Heart left ventricle (tissue), 13 donors: ENCODE measurements around the gene VASN.

Experiments
- POLR2A ChIP-seq, 2 donors: fragments of 450-650 bp; IDR thresholded peaks; one replicate each; pipeline ENCODE4 v1.6.1; 2017; ENCODE audit warnings: antibody characterized with exemption in 2 of 2, mild to moderate bottlenecking in 2 of 2, moderate library complexity in 2 of 2
- TF ChIP-seq, protein P1 (sequence below), 12 donors: fragments of 200-600 bp; sonication (generic) in 4 of 12; IDR thresholded peaks; one replicate each; pipeline versions ENCODE4 v1.5.0 to v1.8.0; 2018 to 2022; ENCODE audit warnings: antibody characterized with exemption in 12 of 12, mild to moderate bottlenecking in 5 of 12
- donor health status: ischemic (EF 13 %, LVEDD 7.1; RV severe dilation, severe dysfunction).
- donor health status: DM: no; HTN: yes; CAD: no.
- donor health status: DM: no; HTN: no; CAD: no.
- donor health status: ischemic (EF 25% LVEDD 6.9; RV normal size, moderate dysfunction).
- donor health status: ischemic (EF 25% LVEDD 5.7; RV mildly dilated, moderate dysfunction).
- donor health status: ischemic (EF 35%, LVEDD 5.7; RV mildly dilated, moderate dysfunction).
- donor health status: nonischemic (EF 11% LVEDD 7.7; RV severe dilation, severe dysfunction).
- donor health status: DM: yes; HTN: yes; CAD: no.
- donor health status: PGD.
- donor health status: ischemic (EF 29% LVEDD 5.4; RV normal size, mild dysfunction).
- donor health status: nonischemic (EF 23%, LVEDD 6.1; RV moderate dilation, normal function).

DNA sequence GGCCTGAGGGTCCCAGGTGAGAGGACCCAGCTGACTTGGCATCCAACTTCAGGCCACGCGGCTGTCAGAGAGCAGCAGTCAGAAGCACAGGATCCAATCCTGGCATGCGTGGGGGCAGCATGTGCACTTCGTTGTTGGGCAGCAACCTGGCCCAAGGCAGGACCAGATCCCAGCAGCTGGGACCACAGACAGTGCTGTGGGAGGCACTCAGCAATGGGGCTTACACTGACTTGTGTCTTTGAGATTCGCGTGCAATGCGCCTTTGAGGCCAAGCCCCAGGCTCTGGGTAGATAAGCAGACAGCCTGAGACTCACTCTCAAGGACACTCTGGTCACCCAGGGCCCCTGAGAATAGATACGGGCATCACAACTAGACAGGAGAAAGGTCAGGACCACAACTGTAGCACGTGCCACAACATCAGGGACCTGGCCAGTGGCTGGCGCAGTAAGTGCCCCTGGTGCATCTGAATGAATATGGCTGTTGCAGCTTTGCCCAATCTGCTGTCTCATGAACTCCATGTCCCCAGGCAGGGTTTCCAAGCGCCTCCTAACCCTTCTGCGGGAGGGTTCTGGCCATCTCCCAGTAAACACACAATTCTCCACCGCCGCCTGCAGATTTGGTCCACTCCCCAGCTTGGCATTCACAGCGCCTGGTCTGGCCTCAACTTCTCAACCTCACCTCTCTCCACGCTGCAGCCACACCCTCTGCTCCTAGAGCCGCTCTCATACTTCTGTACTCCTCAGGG lies 23.7 kb upstream of the VASN start:
- TF ChIP-seq, protein P1, sequence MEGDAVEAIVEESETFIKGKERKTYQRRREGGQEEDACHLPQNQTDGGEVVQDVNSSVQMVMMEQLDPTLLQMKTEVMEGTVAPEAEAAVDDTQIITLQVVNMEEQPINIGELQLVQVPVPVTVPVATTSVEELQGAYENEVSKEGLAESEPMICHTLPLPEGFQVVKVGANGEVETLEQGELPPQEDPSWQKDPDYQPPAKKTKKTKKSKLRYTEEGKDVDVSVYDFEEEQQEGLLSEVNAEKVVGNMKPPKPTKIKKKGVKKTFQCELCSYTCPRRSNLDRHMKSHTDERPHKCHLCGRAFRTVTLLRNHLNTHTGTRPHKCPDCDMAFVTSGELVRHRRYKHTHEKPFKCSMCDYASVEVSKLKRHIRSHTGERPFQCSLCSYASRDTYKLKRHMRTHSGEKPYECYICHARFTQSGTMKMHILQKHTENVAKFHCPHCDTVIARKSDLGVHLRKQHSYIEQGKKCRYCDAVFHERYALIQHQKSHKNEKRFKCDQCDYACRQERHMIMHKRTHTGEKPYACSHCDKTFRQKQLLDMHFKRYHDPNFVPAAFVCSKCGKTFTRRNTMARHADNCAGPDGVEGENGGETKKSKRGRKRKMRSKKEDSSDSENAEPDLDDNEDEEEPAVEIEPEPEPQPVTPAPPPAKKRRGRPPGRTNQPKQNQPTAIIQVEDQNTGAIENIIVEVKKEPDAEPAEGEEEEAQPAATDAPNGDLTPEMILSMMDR (IDR thresholded peaks at IDR 0.05) = no peak
- no peak for TF ChIP-seq POLR2A (IDR thresholded peaks at IDR 0.05)
